ENCODE data around the gene DDX19B. TPM values are rescaled to one million over a fixed set of nuclear protein-coding genes. Genes with fewer than 3 reads are reported as not detected.
"Not testable (repeated sequence)": the region's sequence is repeated elsewhere in the genome, so short reads cannot be mapped to it uniquely, and the experiment has no call there.

DDX19B gene
- total and polyA plus RNA-seq, 8 donors: 23.5 to 37.5 (median 33.6) TPM

- Histone ChIP-seq H3K4me3 (peak within 1 kb of the TSS; percentile 75 to 83), H3K36me3 (peaks cover 0 to 8% of the 10 kb centered on the region in 2 donors), H3K27me3 (no peaks in the 10 kb centered on the region), H3K27ac (peak within 1 kb of the TSS; percentile 91 to 92), H3K4me1 (peaks cover 0 to 22% of the 10 kb centered on the region in 2 donors), H3K9me3 (no peaks in the 10 kb centered on the region)
- DNase-seq (peak; percentile 96 to 99 (median 98)), ATAC-seq (peak; percentile 98)
- TF ChIP-seq CTCF (IDR thresholded peaks at IDR 0.05): no peak
- intact Hi-C loops (cut with DNase I): no loop called here
Measured at GRCh38 chr16:70289229-70290094, 9.5 kb upstream of the DDX19B start, which contains the start of gene AARS1. TSS of gene AARS1 (minus strand) at chr16:70289506. CDS start at chr16:70282763, 6,743 bp downstream.

- TF ChIP-seq CTCF (IDR thresholded peaks at IDR 0.05): no peak
- no peak for ATAC-seq
- Histone ChIP-seq H3K27me3 (no peaks in the 10 kb centered on the region), H3K36me3 (no peaks in the 10 kb centered on the region), H3K9me3 (no peaks in the 10 kb centered on the region), H3K4me3 (no peak overlapping the region), H3K4me1 (peaks cover 0 to 19% of the 10 kb centered on the region in 2 donors), H3K27ac (no peak overlapping the region)
- DNase-seq: no peak
- intact Hi-C loops (cut with DNase I): no loop called here
Measured at GRCh38 chr16:70290949-70291519, 8.0 kb upstream of the DDX19B start.

GRCh38 chr16:70292148-70292547 lies 6.8 kb upstream of the DDX19B start:
- H3K4me3 ChIP-seq; DNase-seq; intact Hi-C loops (cut with DNase I); H3K27ac ChIP-seq; ATAC-seq; H3K9me3 ChIP-seq; H3K36me3 ChIP-seq; H3K27me3 ChIP-seq: not testable (repeated sequence)
- H3K4me1 ChIP-seq: peaks cover 0 to 18% of the 10 kb centered on the region in 2 donors

- H3K27ac ChIP-seq: no peak overlapping the region
- H3K4me1 ChIP-seq: peaks cover 6% of the 10 kb centered on the region in 2 donors
- intact Hi-C loops (cut with DNase I): no loop called here
- no peak overlapping the region for H3K4me3 ChIP-seq
- DNase-seq: no peak
- H3K36me3 ChIP-seq: no peaks in the 10 kb centered on the region
- no peaks in the 10 kb centered on the region for H3K9me3 ChIP-seq
- TF ChIP-seq CTCF (IDR thresholded peaks at IDR 0.05): no peak
- H3K27me3 ChIP-seq: no peaks in the 10 kb centered on the region
- no peak for ATAC-seq
Measured at GRCh38 chr16:70294385-70295025, 4.5 kb upstream of the DDX19B start.

- no peak for TF ChIP-seq CTCF (IDR thresholded peaks at IDR 0.05)
Measured at GRCh38 chr16:70295634-70296033, 3.4 kb upstream of the DDX19B start.

More at GRCh38 chr16:70295634-70296033, 3.4 kb upstream of the DDX19B start:
- Histone ChIP-seq H3K27ac (no peak overlapping the region), H3K27me3 (no peaks in the 10 kb centered on the region), H3K4me3 (no peak overlapping the region), H3K4me1 (peaks cover 6 to 16% of the 10 kb centered on the region in 2 donors), H3K9me3 (no peaks in the 10 kb centered on the region), H3K36me3 (no peaks in the 10 kb centered on the region)
- ATAC-seq (no peak), DNase-seq (no peak)
- intact Hi-C loops (cut with DNase I): no loop called here
